OCI-LY7 (cell line): Measurements from ENCODE around the gene SIGLEC1. TPM values are rescaled to one million over a fixed set of nuclear protein-coding genes. Genes with fewer than 3 reads are reported as not detected.

Experiments
- BruUV-seq: library from RNA; stranded (reverse); fragments of 400-500 nt; replicated peaks from 2 replicates; lab custom pipeline; 2021; lab: Mats Ljungman, UMichigan
- CTCF ChIA-PET: fragments of 300-600 bp; sonication (Branson Sonifier 250); formaldehyde crosslinking; loops from one replicate; lab custom pipeline; 2022; ENCODE audit warnings: antibody characterized with exemption; ENCODE audit not compliant: unreplicated experiment; lab: Charles Lee
- POLR2A ChIA-PET: fragments of 300-600 bp; sonication (Branson Sonifier 250); formaldehyde crosslinking; loops from one replicate; lab custom pipeline; 2022; ENCODE audit warnings: antibody characterized with exemption; lab: Charles Lee
- DNase-seq: peaks from one replicate; pipeline ENCODE4 v3.0.0-alpha.2; 2015; ENCODE audit warnings: low spot score
- H2AFZ ChIP-seq: fragments of 200-600 bp; sonication (generic), shearing (Covaris generic); 2 replicates; pipeline ENCODE4 v1.6.1; 2014; ENCODE audit warnings: mild to moderate bottlenecking, antibody characterized with exemption, low read length, moderate library complexity
- H3K27ac ChIP-seq: fragments of 200-600 bp; sonication (generic); 2 replicates; pipeline ENCODE4 v1.5.1; 2014; ENCODE audit warnings: mixed run types, low read depth, mild to moderate bottlenecking, moderate library complexity, low read length, inconsistent platforms; ENCODE audit not compliant: poor library complexity, severe bottlenecking
- H3K36me3 ChIP-seq: fragments of 200-600 bp; sonication (generic); 2 replicates; pipeline ENCODE4 v1.6.1; 2014; ENCODE audit warnings: mild to moderate bottlenecking, antibody characterized with exemption, low read length, moderate library complexity, mixed read lengths; ENCODE audit not compliant: insufficient read depth
- H3K4me1 ChIP-seq: fragments of 200-600 bp; sonication (generic); 2 replicates; pipeline ENCODE4 v1.5.1; 2014; ENCODE audit warnings: mild to moderate bottlenecking, low read length; ENCODE audit not compliant: insufficient read depth, poor library complexity, severe bottlenecking
- H3K4me2 ChIP-seq: fragments of 200-600 bp; sonication (generic); 2 replicates; pipeline ENCODE4 v1.6.1; 2014; ENCODE audit warnings: mild to moderate bottlenecking, low read length
- H3K4me3 ChIP-seq: fragments of 200-600 bp; sonication (generic); 2 replicates; pipeline ENCODE4 v1.5.1; 2014; ENCODE audit warnings: mild to moderate bottlenecking, low read depth, low read length; ENCODE audit not compliant: poor library complexity, severe bottlenecking
- H3K79me2 ChIP-seq: fragments of 200-600 bp; sonication (generic); 2 replicates; pipeline ENCODE4 v1.6.1; 2016; ENCODE audit warnings: low read depth, mild to moderate bottlenecking, low read length, moderate library complexity, mixed read lengths; ENCODE audit not compliant: insufficient read depth
- H3K9me2 ChIP-seq: fragments of 200-600 bp; sonication (generic); 2 replicates; pipeline ENCODE4 v1.6.1; 2016; ENCODE audit warnings: mild to moderate bottlenecking, low read length, mixed read lengths; ENCODE audit not compliant: insufficient read depth
- H3K9me3 ChIP-seq: fragments of 200-600 bp; sonication (generic); 2 replicates; pipeline ENCODE4 v1.6.1; 2014; ENCODE audit warnings: mild to moderate bottlenecking, mixed run types, low read length, mixed read lengths
- H4K20me1 ChIP-seq: fragments of 200-600 bp; sonication (generic); 2 replicates; pipeline ENCODE4 v1.6.1; 2014; ENCODE audit warnings: mild to moderate bottlenecking, antibody characterized with exemption, low read length, moderate library complexity, mixed read lengths; ENCODE audit not compliant: insufficient read depth
- EZH2phosphoT487 ChIP-seq: fragments of 200-600 bp; sonication (generic); IDR thresholded peaks from 2 replicates; pipeline ENCODE4 v1.6.1; 2018; ENCODE audit warnings: low read depth, borderline replicate concordance, mild to moderate bottlenecking, mixed run types, antibody characterized with exemption, low read length, moderate library complexity, mixed read lengths
- intact Hi-C: fragments of 100-400 bp; cut with micrococcal nuclease; formaldehyde crosslinking; loops from one replicate; pipeline ENCODE4 v1.10.0; 2022; ENCODE audit not compliant: unreplicated experiment
- total RNA-seq, 2 experiments: library from RNA; depleted of rRNA in 1 of 2; stranded (reverse); fragments of >200 nt in 1 of 2; shearing (Covaris generic) in 1 of 2; gene quantifications; 2 replicates each; pipeline ENCODE4 v1.2.3, GENCODE V29; 2014 to 2022
- TF ChIP-seq, protein P1 (sequence below): fragments of 200-600 bp; sonication (generic); conservative IDR thresholded peaks from 2 replicates; pipeline ENCODE4 v1.5.1; 2014; ENCODE audit warnings: mild to moderate bottlenecking, antibody characterized with exemption, low read length, moderate library complexity, mixed read lengths

SIGLEC1 gene
- total RNA-seq, 2 experiments from 2014 or later = 0.11 TPM; not detected in 1

DNA sequence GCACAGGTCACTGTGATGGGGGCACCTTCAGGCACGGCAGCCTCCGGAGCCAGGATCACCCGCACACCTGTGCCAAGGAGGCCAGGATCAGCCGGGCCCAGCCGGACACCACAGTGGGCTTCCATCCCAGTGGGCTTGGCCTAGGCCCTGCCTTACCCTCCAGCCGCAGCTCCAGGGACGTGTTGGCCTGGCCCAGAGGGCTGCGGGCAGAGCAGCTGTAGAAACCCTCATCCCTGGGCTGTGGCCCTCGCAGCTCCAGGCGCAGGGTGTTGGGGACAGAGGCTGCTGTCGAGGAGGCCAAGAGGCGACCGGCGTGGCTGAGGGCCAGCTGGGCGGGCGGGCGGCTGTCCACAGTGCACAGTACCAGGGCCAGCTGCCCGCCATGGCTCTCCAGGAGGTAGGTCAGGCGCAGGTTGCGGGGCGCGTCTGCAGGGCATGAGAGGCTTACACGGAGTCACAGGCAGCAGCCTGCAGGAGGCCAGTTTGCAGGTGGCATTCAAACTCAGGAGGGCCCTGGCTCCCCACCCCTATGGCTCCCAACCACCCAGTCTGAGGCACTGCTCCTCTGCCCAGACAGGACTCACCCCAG, 19.6 kb downstream of the SIGLEC1 start:
- no peaks in the 10 kb centered on the region for H3K9me3 ChIP-seq
- no peaks in the 10 kb centered on the region for H3K4me1 ChIP-seq
- no peaks in the 10 kb centered on the region for H3K36me3 ChIP-seq
- H3K27ac ChIP-seq = no peak overlapping the region
- no TSS peak for BruUV-seq
- no peak overlapping the region for H3K4me2 ChIP-seq
- CTCF ChIA-PET = no interaction called here
- POLR2A ChIA-PET = interaction anchor here (0.5 to 0.6 kb wide), 2 partner anchors 16 to 269 kb away, joined by 3 read pairs; no protein-coding TSS in a partner anchor
- no peak overlapping the region for H3K4me3 ChIP-seq
- no peaks in the 10 kb centered on the region for H3K79me2 ChIP-seq
- no peaks in the 10 kb centered on the region for H3K9me2 ChIP-seq
- H2AFZ ChIP-seq = no peak overlapping the region
- no peak for DNase-seq
- no peaks in the 10 kb centered on the region for H4K20me1 ChIP-seq
- intact Hi-C loops = no loop called here
- TF ChIP-seq EZH2phosphoT487 = no peak
- TF ChIP-seq, protein P1, sequence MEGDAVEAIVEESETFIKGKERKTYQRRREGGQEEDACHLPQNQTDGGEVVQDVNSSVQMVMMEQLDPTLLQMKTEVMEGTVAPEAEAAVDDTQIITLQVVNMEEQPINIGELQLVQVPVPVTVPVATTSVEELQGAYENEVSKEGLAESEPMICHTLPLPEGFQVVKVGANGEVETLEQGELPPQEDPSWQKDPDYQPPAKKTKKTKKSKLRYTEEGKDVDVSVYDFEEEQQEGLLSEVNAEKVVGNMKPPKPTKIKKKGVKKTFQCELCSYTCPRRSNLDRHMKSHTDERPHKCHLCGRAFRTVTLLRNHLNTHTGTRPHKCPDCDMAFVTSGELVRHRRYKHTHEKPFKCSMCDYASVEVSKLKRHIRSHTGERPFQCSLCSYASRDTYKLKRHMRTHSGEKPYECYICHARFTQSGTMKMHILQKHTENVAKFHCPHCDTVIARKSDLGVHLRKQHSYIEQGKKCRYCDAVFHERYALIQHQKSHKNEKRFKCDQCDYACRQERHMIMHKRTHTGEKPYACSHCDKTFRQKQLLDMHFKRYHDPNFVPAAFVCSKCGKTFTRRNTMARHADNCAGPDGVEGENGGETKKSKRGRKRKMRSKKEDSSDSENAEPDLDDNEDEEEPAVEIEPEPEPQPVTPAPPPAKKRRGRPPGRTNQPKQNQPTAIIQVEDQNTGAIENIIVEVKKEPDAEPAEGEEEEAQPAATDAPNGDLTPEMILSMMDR = no peak

DNA sequence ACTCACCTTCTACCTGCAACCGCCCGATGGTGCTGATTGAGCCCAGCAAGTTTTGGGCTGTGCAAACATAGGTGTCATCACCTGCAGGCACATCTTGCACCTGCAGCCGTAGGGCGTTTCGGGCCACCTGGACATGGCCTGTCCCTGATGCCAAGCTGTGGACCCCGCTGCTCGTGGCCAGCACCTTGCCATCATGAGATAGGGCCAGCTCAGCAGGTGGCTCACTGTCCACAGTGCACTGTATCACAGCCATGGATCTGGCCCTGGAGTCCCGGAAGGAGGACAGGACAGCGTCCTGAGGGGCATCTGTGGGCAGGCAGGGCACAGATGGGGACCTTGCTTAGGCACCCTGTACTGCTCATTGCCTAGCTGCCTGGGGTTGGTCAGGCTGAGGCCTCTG, 20.5 kb downstream of the SIGLEC1 start:
- Histone ChIP-seq H2AFZ (no peak overlapping the region), H3K4me3 (no peak overlapping the region), H3K9me3 (no peaks in the 10 kb centered on the region), H3K4me2 (no peak overlapping the region), H3K27ac (no peak overlapping the region), H3K79me2 (no peaks in the 10 kb centered on the region), H3K36me3 (no peaks in the 10 kb centered on the region), H3K9me2 (no peaks in the 10 kb centered on the region), H3K4me1 (no peaks in the 10 kb centered on the region), H4K20me1 (no peaks in the 10 kb centered on the region)
- no peak for DNase-seq
- intact Hi-C loops = no loop called here
- ChIA-PET POLR2A (no interaction called here), CTCF (no interaction called here)
- TF ChIP-seq, protein P1 = no peak
- no peak for TF ChIP-seq EZH2phosphoT487
- no TSS peak for BruUV-seq

DNA sequence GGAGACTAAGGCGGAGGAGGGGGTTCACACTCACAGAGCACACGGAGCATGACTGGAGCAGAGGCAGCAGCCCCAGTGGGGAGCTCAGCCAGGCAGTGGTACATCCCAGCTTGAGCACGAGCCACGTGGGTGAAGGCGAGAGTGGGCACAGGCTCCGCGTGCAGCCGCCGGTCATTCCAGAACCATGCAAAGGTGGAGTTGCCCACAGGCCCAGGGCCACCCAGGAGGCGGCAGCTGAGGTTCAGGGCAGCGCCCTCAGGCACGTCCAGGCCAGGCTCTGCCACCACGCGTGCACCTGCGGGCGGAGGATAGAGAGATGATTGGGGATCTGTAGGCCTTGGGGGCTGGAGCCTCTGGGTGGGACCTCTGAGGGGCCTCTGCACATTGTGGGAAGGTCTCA, 21.1 kb downstream of the SIGLEC1 start:
- no peak overlapping the region for H3K4me3 ChIP-seq
- H3K36me3 ChIP-seq = no peaks in the 10 kb centered on the region
- CTCF ChIA-PET = no interaction called here
- intact Hi-C loops = no loop called here
- no peaks in the 10 kb centered on the region for H3K4me1 ChIP-seq
- H4K20me1 ChIP-seq = no peaks in the 10 kb centered on the region
- BruUV-seq = no TSS peak
- no peak overlapping the region for H3K4me2 ChIP-seq
- no peaks in the 10 kb centered on the region for H3K9me3 ChIP-seq
- H3K79me2 ChIP-seq = no peaks in the 10 kb centered on the region
- H2AFZ ChIP-seq = no peak overlapping the region
- no peak for TF ChIP-seq EZH2phosphoT487
- TF ChIP-seq, protein P1 = no peak
- H3K27ac ChIP-seq = no peak overlapping the region
- H3K9me2 ChIP-seq = no peaks in the 10 kb centered on the region
- POLR2A ChIA-PET = no interaction called here
- no peak for DNase-seq
